GM21381 (cell line): ENCODE measurements around the gene TMBIM6.
"Not testable (repeated sequence)": the region's sequence is repeated elsewhere in the genome, so short reads cannot be mapped to it uniquely, and the experiment has no call there.

ENCODE experiments used
- ATAC-seq: cut with Tn5 transposase; IDR thresholded peaks from one replicate; pipeline ENCODE4 v1.9.1; 2021; ENCODE audit warnings: mild to moderate bottlenecking, moderate library complexity; ENCODE audit not compliant: unreplicated experiment

Gene TMBIM6

GRCh38 chr12:49740930-49741881 is at the start of gene TMBIM6:
Gene TMBIM6, plus strand, starts transcription at chr12:49741557. Its CDS starts 10,937 bp downstream, at chr12:49752494.
- ATAC-seq, result peak; percentile 93

GRCh38 chr12:49692851-49693250 is 48.5 kb upstream of the TMBIM6 start:
- no peak for ATAC-seq

- ATAC-seq, result no peak
These were observed 47.4 kb upstream of the TMBIM6 start for GRCh38 chr12:49693931-49694444.

- ATAC-seq, result no peak
These were observed 44.6 kb upstream of the TMBIM6 start for GRCh38 chr12:49696723-49697122.

- no peak for ATAC-seq
These were observed 43.5 kb upstream of the TMBIM6 start for GRCh38 chr12:49697808-49698207.

GRCh38 chr12:49698619-49699545 is 42.5 kb upstream of the TMBIM6 start:
- ATAC-seq, result peak; percentile 68

GRCh38 chr12:49702009-49702408 is 39.3 kb upstream of the TMBIM6 start:
- ATAC-seq, result no peak

- no peak for ATAC-seq
These were observed 38.6 kb upstream of the TMBIM6 start for GRCh38 chr12:49702676-49703215.

- ATAC-seq, result no peak
These were observed 37.7 kb upstream of the TMBIM6 start for GRCh38 chr12:49703647-49704137.

GRCh38 chr12:49705479-49706134 is 35.8 kb upstream of the TMBIM6 start:
- ATAC-seq, result no peak

GRCh38 chr12:49706351-49707127 is 34.8 kb upstream of the TMBIM6 start:
- ATAC-seq, result peak; percentile 16

GRCh38 chr12:49707128-49707811 is 34.1 kb upstream of the TMBIM6 start, which contains the start of gene FMNL3:
Gene FMNL3, minus strand, starts transcription at chr12:49707405. Its CDS starts 225 bp downstream, at chr12:49707180.
- peak; percentile 78 for ATAC-seq

- ATAC-seq, result no peak
These were observed 33.6 kb upstream of the TMBIM6 start for GRCh38 chr12:49707812-49708147.

GRCh38 chr12:49708851-49709250 is 32.5 kb upstream of the TMBIM6 start:
- ATAC-seq, result no peak

- ATAC-seq, result not testable (repeated sequence)
These were observed 27.4 kb upstream of the TMBIM6 start for GRCh38 chr12:49713952-49714351.

GRCh38 chr12:49716553-49716952 is 24.8 kb upstream of the TMBIM6 start:
- no peak for ATAC-seq

GRCh38 chr12:49717800-49718199 is 23.6 kb upstream of the TMBIM6 start:
- not testable (repeated sequence) for ATAC-seq

- ATAC-seq, result no peak
These were observed 21.1 kb upstream of the TMBIM6 start for GRCh38 chr12:49720214-49720613.

- ATAC-seq, result not testable (repeated sequence)
These were observed 20.0 kb upstream of the TMBIM6 start for GRCh38 chr12:49721355-49721754.
